ENCODE data around the gene AUNIP. TPM values are rescaled to one million over a fixed set of nuclear protein-coding genes. Genes with fewer than 3 reads are reported as not detected.

The AUNIP gene
- total RNA-seq, 1 donor from 2014 or later: not detected

DNA sequence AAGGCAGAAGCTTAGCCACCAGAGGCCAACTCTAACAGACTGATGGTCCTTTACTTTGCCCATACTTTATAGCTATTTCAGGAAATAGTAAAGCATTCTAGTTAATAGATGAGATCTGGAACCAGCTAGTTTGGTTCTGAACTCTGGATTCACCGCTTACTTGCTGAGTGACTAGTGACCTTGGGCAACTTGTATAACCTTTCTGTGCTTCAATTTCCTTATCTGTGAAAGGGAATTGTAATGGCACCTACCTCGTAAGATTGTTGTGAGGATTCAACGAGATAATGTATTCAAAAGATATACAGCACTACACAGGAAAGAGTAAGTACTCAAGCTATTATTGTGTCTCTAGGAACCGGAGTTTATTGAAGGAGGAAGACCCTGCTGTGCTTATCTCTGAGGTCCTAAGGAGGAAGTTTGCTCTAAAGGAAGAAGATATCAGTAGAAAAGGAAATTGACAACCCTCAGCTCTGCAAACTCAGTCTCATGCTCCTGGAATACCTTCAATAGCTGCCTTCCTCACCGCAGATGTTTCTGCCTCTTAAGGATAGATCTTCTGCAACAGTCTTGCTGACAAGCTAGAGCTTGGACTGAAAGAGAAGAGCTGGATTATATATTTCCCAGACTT lies 27.6 kb downstream of the AUNIP start:
- intact Hi-C loops (cut with micrococcal nuclease): no loop called here
- no peak for DNase-seq
- Histone ChIP-seq H3K4me3 (no peak overlapping the region), H3K27ac (replicated peaks) (no peak overlapping the region), H3K4me1 (peaks cover 25% of the 10 kb centered on the region), H3K27me3 (ENCODE audit: low read depth) (no peaks in the 10 kb centered on the region), H3K9me3 (replicated peaks) (no peaks in the 10 kb centered on the region), H3K36me3 (peaks cover 76% of the 10 kb centered on the region)
- TF ChIP-seq, protein P1, sequence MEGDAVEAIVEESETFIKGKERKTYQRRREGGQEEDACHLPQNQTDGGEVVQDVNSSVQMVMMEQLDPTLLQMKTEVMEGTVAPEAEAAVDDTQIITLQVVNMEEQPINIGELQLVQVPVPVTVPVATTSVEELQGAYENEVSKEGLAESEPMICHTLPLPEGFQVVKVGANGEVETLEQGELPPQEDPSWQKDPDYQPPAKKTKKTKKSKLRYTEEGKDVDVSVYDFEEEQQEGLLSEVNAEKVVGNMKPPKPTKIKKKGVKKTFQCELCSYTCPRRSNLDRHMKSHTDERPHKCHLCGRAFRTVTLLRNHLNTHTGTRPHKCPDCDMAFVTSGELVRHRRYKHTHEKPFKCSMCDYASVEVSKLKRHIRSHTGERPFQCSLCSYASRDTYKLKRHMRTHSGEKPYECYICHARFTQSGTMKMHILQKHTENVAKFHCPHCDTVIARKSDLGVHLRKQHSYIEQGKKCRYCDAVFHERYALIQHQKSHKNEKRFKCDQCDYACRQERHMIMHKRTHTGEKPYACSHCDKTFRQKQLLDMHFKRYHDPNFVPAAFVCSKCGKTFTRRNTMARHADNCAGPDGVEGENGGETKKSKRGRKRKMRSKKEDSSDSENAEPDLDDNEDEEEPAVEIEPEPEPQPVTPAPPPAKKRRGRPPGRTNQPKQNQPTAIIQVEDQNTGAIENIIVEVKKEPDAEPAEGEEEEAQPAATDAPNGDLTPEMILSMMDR (IDR thresholded peaks at IDR 0.05; ENCODE audit: borderline replicate concordance): no peak

DNA sequence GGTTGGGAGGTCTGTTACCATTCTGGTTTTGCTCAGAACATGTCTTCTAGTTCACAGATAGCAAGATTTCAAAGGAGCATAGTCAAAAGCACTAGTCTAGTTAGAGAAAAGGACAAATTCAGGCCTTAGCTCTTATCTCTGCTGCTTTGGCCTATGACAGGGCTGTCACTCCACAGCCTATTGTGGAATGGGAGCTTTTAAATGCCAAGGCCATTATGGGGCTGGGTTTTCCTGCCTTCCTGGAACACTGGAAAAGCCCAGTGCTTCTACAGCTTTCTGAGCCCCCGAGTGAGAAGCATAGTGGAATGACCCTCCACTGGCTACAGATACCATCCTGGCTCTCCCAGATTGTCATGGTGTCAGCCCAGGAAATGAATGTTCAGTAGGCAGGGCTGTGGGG lies 30.2 kb downstream of the AUNIP start:
- no peak for DNase-seq
- TF ChIP-seq, protein P1 (IDR thresholded peaks at IDR 0.05; ENCODE audit: borderline replicate concordance): no peak
- H3K4me1 ChIP-seq: peaks cover 37% of the 10 kb centered on the region
- intact Hi-C loops (cut with micrococcal nuclease): no loop called here
- H3K36me3 ChIP-seq: peaks cover 88% of the 10 kb centered on the region
- H3K4me3 ChIP-seq: no peak overlapping the region
- no peaks in the 10 kb centered on the region for H3K9me3 ChIP-seq (replicated peaks)
- no peaks in the 10 kb centered on the region for H3K27me3 ChIP-seq (ENCODE audit: low read depth)
- H3K27ac ChIP-seq (replicated peaks): no peak overlapping the region

DNA sequence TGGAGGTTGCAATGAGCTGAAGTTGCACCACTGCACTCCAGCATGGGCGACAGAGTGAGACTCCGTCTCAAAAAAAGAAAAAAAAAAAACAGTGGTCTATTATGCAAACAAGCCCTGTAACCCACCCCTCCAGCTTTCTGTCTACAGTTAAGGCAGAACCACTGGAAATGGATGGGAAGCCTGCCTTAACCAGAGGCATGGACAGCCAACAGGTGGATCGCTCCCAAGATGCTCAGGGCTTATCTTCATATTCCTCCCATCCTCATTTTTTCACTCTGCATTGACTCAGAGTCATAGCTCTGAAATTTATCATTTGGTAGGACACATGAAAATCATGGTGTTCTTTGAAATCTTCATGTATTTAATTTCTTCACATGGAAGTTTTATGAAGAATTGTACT lies 30.8 kb downstream of the AUNIP start:
- intact Hi-C loops (cut with micrococcal nuclease): no loop called here
- no peak overlapping the region for H3K4me3 ChIP-seq
- TF ChIP-seq, protein P1 (IDR thresholded peaks at IDR 0.05; ENCODE audit: borderline replicate concordance): no peak

DNA sequence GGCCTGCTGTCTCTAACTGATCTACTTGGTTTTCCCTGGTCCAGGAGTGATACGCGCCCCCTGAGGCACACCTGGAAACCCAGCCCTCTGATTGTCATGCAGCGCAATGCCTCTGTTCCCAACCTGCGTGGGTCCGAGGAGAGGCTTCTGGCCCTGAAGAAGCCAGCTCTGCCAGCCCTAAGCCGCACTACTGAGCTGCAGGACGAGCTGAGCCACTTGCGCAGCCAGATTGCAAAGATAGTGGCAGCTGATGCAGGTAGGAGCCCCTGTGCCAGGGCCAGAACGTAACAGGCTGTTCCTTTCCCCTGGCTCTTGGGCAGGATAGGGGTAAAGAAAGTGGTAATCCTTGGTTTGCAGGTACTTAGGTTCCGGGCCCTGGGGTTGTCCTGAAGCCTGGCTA lies 32.7 kb downstream of the AUNIP start:
- Histone ChIP-seq H3K9me3 (replicated peaks) (no peaks in the 10 kb centered on the region), H3K4me1 (peaks cover 60% of the 10 kb centered on the region), H3K36me3 (peaks cover 67% of the 10 kb centered on the region), H3K4me3 (no peak overlapping the region), H3K27ac (replicated peaks) (no peak overlapping the region), H3K27me3 (ENCODE audit: low read depth) (no peaks in the 10 kb centered on the region)
- TF ChIP-seq, protein P1 (IDR thresholded peaks at IDR 0.05; ENCODE audit: borderline replicate concordance): no peak
- no peak for DNase-seq
- intact Hi-C loops (cut with micrococcal nuclease): no loop called here

More for the DNA sequence above, 30.8 kb downstream of the AUNIP start:
- H3K27me3 ChIP-seq (ENCODE audit: low read depth): no peaks in the 10 kb centered on the region
- DNase-seq: no peak
- H3K27ac ChIP-seq (replicated peaks): no peak overlapping the region
- peaks cover 43% of the 10 kb centered on the region for H3K4me1 ChIP-seq
- peaks cover 87% of the 10 kb centered on the region for H3K36me3 ChIP-seq
- H3K9me3 ChIP-seq (replicated peaks): no peaks in the 10 kb centered on the region

DNA sequence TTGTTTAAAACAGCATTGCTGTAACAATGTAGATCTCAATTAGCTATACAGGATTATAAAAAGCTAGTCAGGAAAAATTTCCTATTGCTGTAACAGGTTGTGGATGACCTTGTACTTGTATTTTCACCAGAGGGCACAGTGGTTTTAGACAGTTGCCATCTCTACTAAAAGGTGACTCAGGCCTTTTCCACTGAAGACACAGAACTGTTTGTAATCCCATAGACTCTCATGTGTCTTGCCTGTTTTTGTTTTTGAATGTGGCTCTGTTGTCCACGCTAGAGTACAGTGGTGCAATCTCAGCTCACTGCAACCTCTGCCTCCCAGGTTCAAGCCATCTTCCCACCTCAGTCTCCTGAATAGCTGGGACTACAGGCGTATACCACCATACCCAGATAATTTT lies 33.7 kb downstream of the AUNIP start:
- Histone ChIP-seq H3K27ac (replicated peaks) (peak overlapping the region; percentile 44), H3K27me3 (ENCODE audit: low read depth) (no peaks in the 10 kb centered on the region), H3K36me3 (peaks cover 58% of the 10 kb centered on the region), H3K9me3 (replicated peaks) (no peaks in the 10 kb centered on the region), H3K4me1 (peaks cover 66% of the 10 kb centered on the region), H3K4me3 (no peak overlapping the region)
- intact Hi-C loops (cut with micrococcal nuclease): no loop called here
- TF ChIP-seq, protein P1 (IDR thresholded peaks at IDR 0.05; ENCODE audit: borderline replicate concordance): no peak
- DNase-seq: no peak
